Erythroblast (primary cell): Measurements from ENCODE around the gene CLSTN2.

Experiments
- GATA1 ChIP-seq: IDR thresholded peaks from 2 replicates; pipeline ENCODE4 v1.6.1; 2011; ENCODE audit warnings: low read depth, mild to moderate bottlenecking, control low read depth, low read length, moderate library complexity
- POLR2A ChIP-seq: IDR thresholded peaks from 2 replicates; pipeline ENCODE4 v1.6.1; 2011; ENCODE audit warnings: mild to moderate bottlenecking, low read length

DNA sequence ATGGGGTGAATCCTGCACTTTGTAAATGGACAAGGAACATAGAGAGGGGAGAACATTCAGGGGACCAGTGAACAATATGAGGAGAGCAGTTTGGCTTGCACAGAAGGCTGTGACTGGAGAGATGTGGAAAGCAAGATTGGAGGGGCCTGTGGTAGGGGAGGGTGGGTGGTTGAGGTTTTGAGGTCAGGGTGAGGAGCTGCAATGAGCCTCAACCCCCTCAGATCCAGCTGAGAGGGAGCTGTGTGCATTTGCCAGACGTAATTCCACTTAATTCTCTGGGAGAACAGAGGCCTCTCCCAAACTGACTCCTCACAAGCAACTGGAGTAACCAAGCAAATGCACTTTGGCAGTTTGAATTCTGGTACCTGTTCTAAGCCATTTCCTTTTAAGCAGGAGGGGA is 489.7 kb downstream of the CLSTN2 start:
- TF ChIP-seq POLR2A (no peak), GATA1 (no peak)
